Measurements from ENCODE around the gene AHSP.

Gene AHSP

GRCh38 chr16:31507929-31508705, 19.6 kb upstream of the AHSP start, which contains the start of gene RUSF1 (continued):
- TF ChIP-seq, protein P1, sequence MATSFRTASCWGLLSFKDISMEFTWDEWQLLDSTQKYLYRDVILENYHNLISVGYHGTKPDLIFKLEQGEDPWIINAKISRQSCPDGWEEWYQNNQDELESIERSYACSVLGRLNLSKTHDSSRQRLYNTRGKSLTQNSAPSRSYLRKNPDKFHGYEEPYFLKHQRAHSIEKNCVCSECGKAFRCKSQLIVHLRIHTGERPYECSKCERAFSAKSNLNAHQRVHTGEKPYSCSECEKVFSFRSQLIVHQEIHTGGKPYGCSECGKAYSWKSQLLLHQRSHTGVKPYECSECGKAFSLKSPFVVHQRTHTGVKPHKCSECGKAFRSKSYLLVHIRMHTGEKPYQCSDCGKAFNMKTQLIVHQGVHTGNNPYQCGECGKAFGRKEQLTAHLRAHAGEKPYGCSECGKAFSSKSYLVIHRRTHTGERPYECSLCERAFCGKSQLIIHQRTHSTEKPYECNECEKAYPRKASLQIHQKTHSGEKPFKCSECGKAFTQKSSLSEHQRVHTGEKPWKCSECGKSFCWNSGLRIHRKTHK (tag by site-specific recombination; IDR thresholded peaks at IDR 0.05): no peak
- TF ChIP-seq ZNF610 (tag by site-specific recombination; IDR thresholded peaks at IDR 0.05; ENCODE audit: borderline replicate concordance): 0 out of 2 replicates have a peak, but pooled peaks have one; percentile 74
- no peak for TF ChIP-seq GLI2 (tag by site-specific recombination; IDR thresholded peaks at IDR 0.05; ENCODE audit: borderline replicate concordance, low read depth)
- TF ChIP-seq ZBTB44 (tag by site-specific recombination; IDR thresholded peaks at IDR 0.05): peak; percentile 43; the same call in 1 of the 2 replicates
- TF ChIP-seq ZNF391 (tag by site-specific recombination; IDR thresholded peaks at IDR 0.05; ENCODE audit: borderline replicate concordance, low read depth): no peak
- no peak for TF ChIP-seq ZNF658 (tag by site-specific recombination; IDR thresholded peaks at IDR 0.05)
- peak; percentile 43 for TF ChIP-seq ZBTB26 (tag by site-specific recombination; optimal IDR thresholded peaks at IDR 0.05)
- TF ChIP-seq ZNF274 (IDR thresholded peaks at IDR 0.05; ENCODE audit: low read length): no peak
- TF ChIP-seq ZNF274 (tag by site-specific recombination; IDR thresholded peaks at IDR 0.05; ENCODE audit: borderline replicate concordance): no peak
- TF ChIP-seq ZNF521 (tag by site-specific recombination; IDR thresholded peaks at IDR 0.05): no peak
- no peak for TF ChIP-seq RBAK (tag by site-specific recombination; IDR thresholded peaks at IDR 0.05)
- TF ChIP-seq ZNF280C (tag by site-specific recombination; IDR thresholded peaks at IDR 0.05): no peak
- TF ChIP-seq ZSCAN30 (tag by site-specific recombination; IDR thresholded peaks at IDR 0.05): peak; percentile 74
- TF ChIP-seq ZNF639 (tag by site-specific recombination; IDR thresholded peaks at IDR 0.05): no peak
- no peak for TF ChIP-seq ZNF16 (tag by site-specific recombination; IDR thresholded peaks at IDR 0.05; ENCODE audit: low read depth)
- peak; percentile 45; the same call in 1 of the 2 replicates for TF ChIP-seq ZNF341 (tag by site-specific recombination; IDR thresholded peaks at IDR 0.05; ENCODE audit: low read depth)
- TF ChIP-seq ZNF701 (tag by site-specific recombination; IDR thresholded peaks at IDR 0.05): no peak
- no peak for TF ChIP-seq ZNF19 (tag by site-specific recombination; IDR thresholded peaks at IDR 0.05; ENCODE audit: low read depth)
- no peak for TF ChIP-seq ZNF707 (tag by site-specific recombination; IDR thresholded peaks at IDR 0.05)
- no peak for TF ChIP-seq ZNF654 (tag by site-specific recombination; IDR thresholded peaks at IDR 0.05; ENCODE audit: low read depth)
- TF ChIP-seq, protein P2, sequence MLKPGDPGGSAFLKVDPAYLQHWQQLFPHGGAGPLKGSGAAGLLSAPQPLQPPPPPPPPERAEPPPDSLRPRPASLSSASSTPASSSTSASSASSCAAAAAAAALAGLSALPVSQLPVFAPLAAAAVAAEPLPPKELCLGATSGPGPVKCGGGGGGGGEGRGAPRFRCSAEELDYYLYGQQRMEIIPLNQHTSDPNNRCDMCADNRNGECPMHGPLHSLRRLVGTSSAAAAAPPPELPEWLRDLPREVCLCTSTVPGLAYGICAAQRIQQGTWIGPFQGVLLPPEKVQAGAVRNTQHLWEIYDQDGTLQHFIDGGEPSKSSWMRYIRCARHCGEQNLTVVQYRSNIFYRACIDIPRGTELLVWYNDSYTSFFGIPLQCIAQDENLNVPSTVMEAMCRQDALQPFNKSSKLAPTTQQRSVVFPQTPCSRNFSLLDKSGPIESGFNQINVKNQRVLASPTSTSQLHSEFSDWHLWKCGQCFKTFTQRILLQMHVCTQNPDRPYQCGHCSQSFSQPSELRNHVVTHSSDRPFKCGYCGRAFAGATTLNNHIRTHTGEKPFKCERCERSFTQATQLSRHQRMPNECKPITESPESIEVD (tag by site-specific recombination; IDR thresholded peaks at IDR 0.05): no peak
- no peak for TF ChIP-seq ZNF404 (tag by site-specific recombination; IDR thresholded peaks at IDR 0.05)
- TF ChIP-seq ZSCAN5A (tag by site-specific recombination; IDR thresholded peaks at IDR 0.05): 0 out of 2 replicates have a peak, but pooled peaks have one; percentile 29
- TF ChIP-seq ZNF768 (tag by site-specific recombination; IDR thresholded peaks at IDR 0.05): peak; percentile 60; the same call in 1 of the 2 replicates
- peak; percentile 76 for TF ChIP-seq SP7 (tag by site-specific recombination; IDR thresholded peaks at IDR 0.05)
- TF ChIP-seq SP2 (tag by site-specific recombination; IDR thresholded peaks at IDR 0.05): peak; percentile 83
